T1000 (cell line): ENCODE measurements around the gene PIK3R6.

ENCODE experiments used
- DNase-seq: peaks from one replicate; lab custom pipeline; 2025; ENCODE audit warnings: mixed read lengths; lab: John Stamatoyannopoulos, UW

PIK3R6 gene

DNA sequence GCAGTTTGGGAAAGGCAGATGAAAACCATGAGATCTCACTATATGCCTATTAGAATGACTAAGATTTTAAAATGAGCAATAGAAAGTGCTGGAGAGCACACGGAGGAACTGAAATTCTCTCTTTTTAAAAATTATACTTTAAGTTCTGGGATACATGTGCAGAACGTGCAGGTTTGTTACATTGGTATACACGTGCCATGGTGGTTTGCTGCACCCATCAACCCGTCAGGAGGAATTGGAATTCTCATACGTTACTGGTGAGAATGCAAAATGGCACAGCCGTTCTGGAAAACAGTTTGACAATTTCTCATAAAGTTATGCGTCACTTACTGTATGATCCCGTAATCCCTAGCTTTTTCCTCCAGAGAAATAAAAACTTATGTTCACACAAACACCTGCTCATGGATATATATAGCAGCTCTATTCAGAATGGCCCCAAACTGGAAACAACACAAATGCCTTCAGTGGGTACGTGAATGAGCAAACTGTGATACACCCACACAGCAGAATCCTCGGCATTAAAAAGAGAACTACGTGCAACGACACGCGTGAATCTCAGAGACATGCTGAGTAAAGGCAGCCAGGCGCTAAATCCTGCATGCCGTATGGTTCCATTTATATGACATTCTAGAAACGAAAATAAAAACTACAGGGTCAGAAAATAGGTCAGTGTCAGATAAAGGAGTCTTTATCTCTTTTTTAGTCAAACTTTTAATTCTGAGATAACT, 11.8 kb downstream of the PIK3R6 start:
- no peak for DNase-seq

DNA sequence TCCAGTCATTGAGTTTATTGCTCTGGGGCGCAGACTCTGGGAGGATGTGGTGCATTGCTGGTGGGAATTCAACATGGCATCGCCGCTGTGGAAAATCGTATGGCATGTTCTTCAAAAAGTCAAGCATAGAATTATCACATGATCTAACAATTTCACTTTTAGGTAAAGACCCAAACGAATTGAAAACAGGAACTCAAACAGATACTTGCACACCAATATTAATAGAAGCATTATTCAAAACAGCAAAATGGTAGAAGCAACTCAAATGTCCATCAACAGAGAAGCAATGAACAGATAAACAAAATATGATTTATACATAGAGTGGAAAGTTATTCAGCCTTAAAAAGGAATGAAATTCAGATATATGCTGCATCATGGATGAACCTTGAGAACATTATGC, 15.9 kb downstream of the PIK3R6 start:
- DNase-seq = no peak

DNA sequence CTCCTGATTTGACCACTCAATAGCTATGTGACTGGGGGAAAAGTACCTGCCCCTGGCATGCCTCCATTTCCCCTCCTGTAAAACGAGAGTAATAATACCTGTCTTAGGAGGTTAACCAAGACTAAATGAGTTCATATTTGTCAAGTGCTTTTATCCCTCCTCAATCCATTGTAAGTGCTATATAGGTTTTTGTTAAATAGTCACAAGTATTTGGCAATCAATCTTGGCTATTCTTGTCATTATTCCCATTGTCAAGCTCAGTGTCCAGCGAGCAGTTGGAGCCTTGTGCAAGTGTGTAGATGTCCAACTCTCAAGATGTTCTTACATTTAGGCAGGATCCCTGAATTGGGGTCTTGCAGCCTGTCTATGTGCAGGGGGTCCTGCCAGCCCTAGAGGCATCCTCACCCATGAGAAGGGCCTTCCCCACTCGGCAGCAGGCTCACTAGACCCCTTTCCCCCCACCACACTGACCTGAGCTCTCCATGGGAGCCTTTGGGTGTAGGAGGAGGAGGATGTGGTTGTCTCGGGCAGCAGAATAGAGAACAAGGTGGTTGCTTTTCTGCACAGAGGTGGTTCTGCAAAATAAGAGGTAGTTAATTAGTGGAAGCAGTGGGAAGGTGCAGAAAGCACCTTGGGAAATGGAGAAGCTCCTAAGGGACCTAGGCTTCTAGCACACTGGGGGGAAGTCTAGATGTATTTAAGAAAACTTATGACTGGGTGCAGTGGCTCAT, 18.0 kb downstream of the PIK3R6 start:
- no peak for DNase-seq

DNA sequence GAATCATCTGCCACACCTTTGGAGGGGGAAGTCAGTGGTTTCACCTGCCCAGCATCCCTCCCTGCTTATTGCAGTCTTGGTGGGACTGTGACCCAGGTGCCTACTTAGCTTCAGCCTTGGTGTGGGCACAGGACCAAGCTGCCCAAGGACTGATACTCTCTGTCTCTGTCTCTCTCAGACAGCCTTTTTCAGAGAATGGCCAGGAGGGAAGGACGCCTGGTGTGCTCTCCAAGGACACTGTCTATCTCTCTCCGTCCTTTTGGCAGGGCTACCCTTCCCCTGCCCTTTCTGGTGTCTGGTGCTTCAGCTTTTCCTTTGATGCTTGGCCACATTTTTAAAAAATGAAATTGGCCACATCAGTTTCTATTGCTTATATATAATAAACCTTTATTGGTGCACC, 19.6 kb downstream of the PIK3R6 start:
- DNase-seq = no peak

DNA sequence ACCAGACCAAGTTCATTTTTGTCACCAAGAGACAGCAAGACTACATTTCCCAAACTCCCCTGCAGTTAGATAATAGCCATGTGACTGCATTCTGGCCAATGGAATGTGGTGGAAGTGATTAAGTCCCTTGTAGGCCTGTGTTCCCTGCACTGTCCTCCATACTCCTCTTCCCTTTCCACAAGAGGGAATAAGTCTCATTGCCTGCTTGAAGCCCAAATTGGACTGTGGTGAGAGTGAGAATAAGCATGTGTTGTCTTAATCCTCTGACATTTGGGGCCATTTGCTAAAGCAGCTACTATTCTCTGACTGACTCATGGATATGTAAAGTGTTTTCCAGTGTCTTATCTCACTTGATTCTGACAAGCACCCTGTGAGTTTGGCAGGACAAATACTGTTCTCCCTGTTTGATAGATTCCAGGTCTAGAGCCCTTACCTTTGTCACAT, 20.7 kb downstream of the PIK3R6 start:
- no peak for DNase-seq

DNA sequence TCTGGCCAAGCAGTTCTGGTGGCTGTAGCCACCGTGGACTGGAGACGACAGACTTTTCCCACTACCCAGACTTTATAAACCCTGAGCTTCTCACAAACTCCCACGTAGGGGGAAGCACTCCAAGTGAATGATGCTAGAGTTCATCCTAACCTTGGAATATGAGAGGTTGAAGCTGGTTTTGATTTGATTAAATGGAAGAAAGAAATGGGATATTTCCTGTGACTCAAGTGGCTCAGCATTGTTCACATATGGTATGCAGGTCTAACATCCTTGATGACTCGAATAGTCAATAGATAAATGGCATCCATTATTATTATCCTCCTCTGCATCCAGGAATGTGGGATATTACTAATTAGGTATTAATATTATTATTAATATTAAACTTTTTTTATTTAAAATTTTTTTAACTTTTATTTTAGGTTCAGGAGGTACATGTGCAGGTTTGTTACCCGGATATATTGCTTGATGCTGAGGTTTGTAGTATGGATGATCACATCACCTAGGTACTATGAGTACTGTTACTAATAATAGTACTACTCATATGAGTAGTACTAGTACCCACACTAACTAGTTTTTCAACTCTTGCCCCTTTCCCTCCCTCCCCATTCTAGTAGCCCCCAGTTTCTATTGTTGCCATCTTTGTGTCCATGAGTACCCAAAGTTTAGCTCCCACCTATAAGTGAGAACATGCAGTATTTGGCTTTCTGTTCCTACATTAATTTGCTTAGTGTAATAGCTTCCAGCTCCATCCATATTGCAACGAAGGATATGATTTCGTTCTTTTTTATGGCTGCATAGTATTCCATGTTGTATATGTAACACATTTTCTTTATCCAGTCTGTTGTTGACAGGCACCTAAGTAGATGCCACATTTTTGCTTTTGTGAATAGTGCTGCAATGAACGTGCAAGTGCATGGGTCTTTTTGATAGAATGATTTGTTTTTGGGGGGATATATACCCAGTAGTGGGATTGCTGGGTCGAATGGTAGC, 22.9 kb downstream of the PIK3R6 start:
- DNase-seq = no peak

DNA sequence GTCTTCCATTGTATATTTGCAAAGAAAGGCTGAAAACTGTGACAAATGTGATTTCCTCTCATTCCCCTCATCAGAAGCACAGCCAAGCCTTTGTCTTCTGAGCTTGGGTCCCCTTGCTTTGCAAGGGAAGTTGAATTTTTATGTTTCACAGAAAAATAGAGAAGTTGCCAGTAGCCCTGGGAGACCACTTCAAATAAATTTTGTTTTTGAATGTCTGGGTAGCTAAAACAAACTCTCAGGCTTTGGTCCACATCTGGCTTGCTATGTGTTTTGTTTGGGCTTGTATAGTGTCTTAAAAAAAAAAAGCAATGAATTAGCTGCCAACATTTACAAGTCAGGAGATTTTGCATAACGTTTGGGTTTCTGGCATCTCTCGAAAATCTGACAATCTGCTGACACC, 24.1 kb downstream of the PIK3R6 start:
- DNase-seq = no peak

DNA sequence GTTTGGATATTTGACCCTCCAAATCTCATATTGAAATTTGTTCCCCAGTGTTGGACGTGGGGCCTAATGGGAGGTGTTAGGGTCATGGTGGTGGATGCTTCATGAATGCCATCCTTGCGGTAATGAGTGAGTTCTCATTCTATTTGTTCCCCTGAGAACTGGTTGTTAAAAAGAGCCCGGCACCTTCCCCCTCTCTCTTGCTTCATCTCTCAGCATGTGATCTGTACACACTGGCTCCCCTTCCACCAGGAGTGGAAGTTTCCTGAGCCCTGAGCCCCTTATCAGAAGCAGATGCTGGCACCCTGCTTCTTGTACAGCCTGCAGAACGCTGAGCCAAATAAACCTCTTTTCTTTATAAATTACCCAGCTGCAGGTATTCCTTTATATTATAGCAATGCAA, 25.6 kb downstream of the PIK3R6 start:
- DNase-seq = no peak

DNA sequence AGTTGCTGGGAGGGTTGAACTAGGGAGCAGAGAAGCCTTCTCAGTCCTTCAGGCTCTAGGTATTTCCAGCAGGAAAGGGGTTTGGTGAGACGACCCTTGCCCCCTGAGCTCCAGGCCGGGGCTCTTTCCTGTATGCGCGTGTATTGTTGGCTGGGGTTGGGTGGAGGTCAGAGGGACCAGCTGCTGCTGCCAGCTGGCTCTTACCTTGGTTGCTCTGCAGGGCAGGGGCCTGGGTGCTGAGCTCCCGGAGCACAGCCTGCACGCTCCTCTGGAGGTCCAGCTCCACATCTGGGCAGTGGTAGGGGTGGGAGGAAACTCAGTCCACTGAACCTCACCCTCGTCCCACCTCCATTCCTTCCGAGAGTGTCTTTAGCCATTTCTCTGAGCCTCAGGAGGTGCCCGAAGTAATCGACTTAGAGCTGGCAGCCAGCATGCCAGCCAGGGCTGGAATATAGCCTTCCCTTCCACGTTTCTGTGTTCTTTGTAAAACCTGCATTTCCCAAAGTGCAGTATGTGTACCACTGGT, 28.0 kb downstream of the PIK3R6 start:
- no peak for DNase-seq

DNA sequence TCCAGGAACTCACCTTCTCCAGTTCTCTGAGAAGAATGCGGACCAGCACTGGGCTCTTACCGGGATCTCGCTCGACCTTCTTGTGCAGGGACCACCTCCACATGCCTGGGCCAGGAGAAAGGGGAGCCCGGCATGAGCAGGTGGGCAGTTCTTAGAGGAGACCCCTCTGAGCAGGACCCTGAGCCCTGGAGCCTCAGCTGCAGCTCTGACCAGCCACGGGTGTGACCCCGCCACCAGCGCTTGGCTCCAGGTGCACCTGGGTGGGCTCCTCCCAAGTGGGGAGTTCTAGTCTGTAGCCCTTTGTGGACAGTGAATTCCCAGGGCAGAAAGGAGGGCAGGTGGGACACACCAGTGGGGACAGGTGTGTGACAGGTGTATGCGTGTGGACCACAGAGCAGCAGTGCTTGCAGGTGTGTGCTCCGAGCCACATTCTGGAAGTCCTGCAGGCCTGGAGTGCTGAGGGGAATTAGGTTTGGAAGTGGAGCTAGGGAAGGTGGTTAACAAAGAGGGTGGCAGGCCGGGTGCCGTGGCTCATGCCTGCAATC, 28.9 kb downstream of the PIK3R6 start:
- no peak for DNase-seq

DNA sequence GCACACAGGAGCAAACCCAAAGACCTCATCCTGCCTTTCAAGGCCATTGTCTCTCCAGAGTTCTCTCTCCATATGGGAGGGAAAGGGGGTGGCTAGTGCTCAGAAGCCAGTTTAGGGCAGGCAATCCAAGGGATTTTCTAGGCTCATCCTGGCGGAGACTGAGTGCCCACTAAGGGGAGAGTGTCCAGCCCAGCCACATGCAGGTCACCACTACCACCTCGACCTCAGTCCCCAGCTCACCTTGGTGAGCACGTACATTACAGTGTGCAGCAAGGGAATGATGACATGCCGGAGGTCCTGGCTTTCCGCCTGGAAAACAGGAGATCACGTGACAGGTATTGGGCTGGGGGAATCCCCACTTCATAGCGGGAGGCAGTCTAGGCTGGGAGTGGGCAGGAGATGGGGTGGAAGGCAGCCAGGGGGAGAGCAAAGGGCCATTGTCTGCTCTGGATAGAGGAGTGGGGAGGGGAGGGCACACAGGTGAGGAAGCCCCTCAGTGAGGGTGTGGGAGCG, 29.9 kb downstream of the PIK3R6 start:
- DNase-seq = no peak

DNA sequence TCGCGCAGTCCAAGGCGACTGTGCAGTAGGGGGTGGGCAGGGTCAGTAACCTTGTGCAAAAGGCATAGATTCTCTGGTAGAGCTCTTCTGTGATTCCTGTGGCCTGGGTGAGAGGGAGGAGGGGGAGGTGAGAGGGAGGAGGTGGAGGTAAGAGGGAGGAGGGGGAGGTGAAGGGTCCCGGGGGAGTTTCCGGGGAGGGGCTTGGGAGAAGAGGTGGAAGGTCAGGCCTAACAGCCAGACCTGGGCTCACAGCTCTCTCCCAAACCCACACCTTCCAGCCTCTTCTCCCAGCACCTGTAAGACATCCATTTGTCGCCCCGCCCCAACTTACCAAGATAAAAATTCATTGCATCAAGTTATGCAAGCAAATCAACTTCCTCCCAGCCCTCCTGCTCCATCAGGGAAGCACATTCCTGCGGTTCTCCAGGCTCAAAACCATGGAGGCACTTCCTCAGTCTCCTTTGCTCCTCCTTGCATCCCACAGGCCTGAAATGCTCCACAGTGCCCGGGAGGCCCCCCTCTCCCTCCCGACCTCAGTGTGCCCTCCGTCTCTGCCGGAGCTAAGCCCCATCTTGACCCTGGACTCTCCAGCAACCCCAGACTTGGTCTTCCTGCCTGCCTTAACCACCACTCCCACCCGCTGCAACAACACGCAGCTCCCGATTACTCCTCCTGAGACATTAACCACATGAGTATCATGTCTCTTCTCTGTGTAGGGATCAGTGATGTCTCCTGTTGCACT, 30.5 kb downstream of the PIK3R6 start:
- no peak for DNase-seq

DNA sequence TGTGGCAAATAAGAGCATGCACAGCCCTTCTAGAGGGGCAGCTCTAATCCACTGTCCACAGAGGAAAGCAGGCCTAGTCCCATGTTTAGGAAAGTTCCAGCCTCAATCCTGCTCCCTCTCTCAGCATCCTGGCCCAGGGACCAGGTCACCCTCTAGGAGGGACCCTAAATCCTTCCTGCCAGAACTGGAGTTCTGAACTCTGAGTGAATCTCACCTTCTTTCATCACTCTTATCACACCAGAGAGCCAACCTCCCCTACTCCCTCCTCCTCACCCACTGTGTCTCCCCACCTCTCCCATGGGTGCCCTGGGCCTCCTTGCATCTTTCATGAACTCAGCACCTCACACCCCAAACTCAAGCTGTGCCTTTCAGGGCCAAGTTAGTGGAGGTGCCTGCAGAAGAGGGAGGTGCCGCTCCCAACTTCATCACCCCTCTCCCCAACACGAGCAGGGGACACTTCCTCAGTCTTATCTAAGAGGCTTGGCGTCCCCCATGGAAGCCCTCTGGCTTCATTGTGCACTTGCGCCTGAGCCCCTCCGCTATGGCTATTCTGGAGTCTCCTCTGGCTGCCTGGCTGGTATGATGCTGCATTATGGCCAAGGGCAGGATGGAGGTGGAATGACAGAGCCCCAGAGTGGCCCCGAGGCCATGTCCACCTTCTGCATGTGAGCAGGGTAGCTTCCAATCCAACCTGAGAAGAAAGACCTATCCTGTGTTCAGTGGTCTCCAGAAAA, 31.7 kb downstream of the PIK3R6 start:
- DNase-seq = no peak

DNA sequence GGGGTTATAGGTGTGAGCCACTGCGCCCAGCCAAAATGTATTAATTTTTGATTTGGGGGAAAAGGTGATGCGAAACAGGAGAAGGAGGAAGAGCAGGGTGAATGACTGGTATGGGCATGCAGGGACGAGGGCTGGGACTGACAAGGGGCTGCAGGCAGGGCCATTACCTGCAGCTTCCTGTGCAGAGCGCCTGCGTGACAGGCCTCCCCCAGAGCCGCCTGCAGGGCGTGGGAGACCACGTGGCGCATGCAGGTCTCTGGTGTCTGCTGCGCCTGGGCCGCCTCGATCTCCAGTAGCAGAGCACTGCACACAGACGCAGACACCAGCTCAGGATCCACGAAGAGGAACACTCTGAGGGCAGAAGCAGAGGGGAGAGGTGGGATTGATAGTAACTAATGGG, 32.4 kb downstream of the PIK3R6 start:
- DNase-seq = no peak

DNA sequence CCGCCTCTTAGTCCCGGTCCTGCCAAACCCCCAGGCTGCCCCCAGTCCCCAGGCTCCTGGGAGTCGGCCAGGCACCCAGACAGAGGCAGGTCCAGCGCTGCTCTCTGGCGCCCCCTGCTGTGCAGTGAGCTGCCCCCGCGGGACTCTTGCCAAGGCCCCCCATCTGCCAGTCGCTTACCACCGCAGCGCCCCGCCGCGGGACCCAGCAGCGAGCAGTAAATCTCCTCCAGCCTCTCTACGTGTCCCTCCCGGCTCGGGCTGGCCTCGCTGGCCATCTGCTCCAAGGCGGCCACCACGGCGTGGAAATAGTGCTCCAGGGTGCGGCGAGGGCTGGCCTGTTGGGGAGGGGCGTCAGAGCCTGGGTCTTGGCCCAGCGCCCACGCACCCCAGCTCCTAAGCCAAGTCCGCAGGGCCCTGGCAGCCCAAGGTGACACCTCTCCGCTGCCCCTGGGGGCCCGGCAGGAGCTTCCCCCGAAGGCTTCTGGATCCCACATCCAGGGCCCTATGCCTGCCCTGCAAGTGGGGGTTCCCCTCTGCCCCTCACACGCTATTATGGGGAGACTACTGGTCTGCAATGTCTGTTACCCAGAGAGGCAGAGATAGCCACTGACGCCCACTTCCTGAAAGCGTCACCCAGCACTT, 34.6 kb downstream of the PIK3R6 start:
- DNase-seq = no peak

DNA sequence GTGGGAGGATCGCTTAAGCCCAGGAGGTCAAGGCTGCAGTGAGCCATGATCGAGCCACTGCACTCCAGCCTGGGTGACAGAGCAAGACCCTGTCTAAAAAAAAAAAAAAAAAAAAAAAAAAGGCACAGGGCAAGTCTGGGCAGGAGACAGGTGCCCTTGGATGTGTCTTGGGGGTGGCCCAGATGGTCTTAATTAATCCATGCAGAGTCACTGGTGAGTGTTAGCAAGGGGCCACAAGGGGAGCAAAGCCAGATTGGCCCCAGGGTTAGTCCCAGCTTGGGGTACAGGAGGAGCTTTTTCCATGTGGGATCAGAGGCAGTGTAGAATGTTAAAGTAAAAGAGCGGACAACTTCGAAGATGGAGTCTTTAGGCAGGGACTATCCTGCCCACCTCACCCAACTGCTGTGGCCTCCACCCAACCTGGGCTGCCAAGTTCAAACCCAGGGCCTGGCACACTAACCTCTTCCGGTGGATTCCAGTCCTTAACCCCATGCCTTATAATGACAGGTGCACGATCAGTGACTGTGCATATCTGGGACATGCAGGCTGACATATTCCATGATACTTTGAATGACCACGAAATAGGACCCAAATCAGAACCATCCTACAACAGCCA, 36.1 kb downstream of the PIK3R6 start:
- DNase-seq = no peak

DNA sequence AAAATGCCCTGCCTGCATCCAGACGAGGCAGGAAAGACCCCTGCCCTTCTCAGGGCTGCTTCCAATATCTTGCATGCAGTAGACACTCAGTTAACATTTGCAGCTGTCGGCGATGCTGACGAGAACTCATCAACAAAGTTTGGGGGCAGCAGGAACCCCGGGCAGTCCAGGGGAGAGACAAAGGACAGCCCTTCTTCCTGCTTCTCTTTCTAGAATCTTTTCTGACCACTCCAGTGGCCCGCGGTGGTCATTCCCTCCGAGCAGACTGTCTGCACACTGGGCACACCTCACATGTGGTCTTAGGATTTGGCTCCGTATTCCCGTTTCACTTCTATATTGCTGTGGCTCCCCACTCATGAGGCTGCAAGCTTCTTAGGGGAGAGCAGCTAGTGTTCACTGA, 37.3 kb downstream of the PIK3R6 start:
- DNase-seq = no peak

DNA sequence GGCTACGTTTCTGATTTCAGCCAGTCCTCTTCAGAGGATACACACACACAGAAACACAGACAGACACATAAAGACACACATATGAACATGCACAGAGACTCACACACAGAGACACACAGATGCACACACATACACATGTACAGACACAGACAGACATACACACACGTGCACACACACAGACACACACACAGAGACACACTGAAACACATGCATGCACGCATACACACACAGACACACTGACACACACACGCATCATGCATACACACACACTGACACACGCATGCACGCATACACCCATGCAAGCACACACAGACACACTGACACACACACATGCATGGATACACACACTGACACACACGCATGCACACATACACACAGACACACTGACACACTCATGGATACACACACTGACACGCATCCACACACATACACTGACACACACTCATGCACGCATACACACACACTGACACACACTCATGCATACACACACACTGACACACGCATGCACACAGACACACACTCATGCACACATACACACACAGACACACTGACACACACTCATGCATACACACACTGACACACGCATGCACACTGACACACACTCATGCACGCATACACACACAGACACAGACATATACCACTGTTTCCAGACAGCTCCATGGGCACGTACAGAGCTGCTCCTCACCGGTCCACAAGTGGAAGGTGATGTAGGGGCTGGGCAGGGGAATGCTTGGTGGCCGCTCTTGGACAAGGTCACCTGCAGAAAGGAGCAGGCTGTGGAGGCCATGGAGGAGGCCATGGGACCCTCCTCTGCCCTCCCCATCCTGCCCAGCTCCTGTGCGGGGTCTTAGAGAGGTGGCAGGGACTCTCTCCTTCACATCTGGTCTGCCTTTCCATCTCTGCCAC, 38.2 kb downstream of the PIK3R6 start:
- DNase-seq = no peak
